NCI-H2196 (cell line): ENCODE results near the gene XXYLT1.
A peak's percentile ranks its signal among the peaks of the same experiment; 100 is the strongest.

Experiments used
- DNase-seq: peaks from one replicate; lab custom pipeline; 2025; ENCODE audit not compliant: unreplicated experiment; lab: John Stamatoyannopoulos, UW

XXYLT1 gene

DNA sequence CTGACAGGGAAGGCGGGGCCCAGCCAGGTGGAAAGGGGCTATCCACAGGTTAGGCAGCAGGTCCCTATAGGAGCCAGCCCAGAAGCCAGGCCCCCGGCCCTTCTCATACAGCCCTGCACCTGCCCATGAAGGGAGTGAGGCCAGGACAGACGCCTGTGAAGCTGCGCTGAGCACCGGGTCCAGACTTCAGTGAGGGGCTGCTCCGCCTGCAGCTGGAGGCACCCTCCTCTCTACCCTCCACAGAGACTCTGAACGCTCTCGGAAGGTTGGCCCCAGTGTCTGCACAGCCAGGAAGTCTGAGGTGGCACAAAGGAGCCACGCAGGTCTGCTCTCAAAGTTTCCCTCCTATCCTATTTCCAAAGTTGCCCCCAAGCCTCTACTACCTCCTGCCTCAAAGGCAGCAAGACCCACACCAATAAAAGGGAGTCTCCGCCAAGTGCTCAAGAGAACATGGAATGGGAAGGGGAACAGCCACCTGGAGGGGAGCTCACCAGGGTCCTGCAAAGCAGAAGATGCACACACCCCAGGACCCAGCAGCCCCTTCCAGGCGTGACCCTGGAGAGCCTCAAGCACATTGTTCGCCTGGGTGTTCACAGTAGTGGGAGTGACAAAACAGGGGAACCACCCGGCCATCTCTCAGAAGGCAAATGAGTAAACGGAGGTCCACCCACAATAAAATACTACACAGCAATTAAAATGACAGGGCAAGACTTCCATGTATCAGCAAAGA, 19.5 kb downstream of the XXYLT1 start:
- DNase-seq: no peak

DNA sequence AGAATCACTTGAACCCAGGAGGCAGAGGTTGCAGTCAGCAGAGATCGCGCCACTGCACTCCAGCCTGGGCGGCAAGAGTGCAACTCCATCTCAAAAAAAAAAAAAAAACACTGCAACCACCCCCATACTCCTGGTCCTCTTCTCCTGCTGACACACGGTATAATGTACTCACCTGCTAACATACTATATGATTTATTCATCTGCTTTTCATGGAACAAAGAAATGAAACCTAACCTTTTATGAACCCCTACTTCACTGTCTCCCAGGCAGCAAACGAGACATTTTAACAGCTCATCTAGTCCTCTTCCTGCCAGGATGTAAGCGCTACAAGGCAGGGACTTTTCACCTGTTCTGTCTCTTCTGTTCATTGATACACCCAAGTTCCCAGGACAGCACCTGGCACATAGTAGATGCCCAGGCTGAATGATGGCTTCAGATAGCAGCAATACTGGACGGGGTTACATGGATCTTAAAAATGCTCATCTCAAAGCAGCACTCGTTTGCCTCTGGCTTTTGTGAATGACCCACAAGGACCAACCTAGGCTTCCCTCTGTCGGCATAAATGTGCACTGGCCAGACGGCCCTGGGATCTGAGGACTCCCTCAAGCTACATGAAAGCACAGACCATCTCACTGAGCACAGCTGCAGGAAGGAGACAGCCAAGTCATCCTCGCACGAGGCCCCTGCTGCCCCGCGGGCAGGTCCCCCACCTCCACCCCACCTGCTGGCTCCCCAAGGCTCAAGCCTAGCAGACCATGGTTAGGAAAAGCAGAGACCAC, 20.3 kb downstream of the XXYLT1 start:
- DNase-seq: peak; percentile 83

DNA sequence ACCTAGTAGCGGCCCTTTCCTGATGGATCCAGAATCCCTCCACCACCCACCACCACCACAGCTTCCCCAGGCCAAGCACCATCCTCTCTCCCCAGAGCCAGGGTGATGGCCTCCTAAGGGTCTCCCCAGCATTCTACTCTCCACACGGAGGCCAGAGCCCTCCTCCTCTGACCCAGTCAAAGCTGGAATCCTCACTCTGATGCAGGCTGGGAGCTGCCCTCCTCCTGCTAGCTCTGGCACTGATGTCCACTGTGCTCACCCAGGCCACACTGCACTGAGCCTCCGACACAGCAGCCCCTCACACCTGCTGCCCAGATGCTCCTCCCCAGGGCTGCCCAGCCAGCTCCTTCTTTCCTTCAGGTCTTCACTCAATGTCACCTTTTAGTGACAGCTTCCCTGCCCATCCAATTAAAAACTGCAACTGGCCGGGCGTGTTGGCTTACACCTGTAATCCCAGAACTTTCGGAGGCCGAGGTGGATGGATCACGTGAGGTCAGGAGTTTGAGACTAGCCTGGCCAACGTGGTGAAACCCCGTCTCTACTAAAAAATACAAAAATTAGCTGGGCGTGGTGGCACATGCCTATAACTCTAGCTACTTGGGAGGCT, 21.0 kb downstream of the XXYLT1 start:
- no peak for DNase-seq

DNA sequence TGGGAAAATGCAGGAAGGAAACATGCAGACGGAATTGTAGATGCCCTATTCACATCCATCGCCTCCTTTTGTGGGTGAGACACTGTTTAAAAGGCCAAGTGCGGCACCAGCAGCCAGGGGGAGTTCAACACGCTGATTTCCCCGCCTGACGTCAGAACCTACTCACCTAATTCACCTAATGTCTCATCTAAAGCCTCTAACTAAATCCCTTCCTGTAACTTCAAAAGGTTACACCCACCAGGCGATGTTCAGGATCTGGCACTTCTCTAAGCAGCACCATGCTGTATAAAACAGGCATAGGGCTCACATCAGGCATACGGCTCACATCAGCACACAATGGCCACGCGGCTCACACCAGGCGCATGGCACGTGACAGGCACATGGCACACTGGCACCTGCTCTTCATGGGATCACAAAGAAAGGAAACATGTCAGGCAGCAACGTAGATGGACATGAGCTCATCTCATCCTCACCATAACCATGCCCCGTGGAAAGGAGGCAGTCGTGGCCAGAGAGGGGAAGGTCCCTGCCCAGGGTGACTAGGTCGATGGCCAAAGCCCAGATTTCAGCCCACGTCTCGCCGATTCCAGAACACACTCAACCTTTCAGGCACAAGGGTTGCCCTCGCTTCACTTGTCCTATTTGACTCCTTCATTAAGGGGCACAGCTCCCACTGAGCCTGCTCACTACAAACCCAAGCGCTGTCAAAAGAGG, 21.7 kb downstream of the XXYLT1 start:
- DNase-seq: no peak

- no peak for DNase-seq
Measured at GRCh38 chr3:195248281-195248680, 22.7 kb downstream of the XXYLT1 start.

DNA sequence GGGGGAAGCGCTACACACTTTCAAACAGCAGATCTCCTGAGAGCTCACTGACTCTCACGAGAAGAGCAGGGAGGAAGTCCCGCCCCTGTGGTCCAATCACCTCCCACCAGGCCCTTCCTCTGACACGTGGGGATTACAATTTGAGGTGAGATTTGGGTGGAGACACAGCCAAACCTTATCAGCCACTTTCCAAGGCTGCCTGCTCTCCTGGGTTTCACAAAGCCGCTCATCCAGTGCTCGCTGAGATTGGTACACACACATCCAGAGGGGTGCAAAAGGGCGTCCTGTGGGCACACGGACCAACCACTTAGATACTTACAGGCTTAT, 23.1 kb downstream of the XXYLT1 start:
- DNase-seq: no peak

DNA sequence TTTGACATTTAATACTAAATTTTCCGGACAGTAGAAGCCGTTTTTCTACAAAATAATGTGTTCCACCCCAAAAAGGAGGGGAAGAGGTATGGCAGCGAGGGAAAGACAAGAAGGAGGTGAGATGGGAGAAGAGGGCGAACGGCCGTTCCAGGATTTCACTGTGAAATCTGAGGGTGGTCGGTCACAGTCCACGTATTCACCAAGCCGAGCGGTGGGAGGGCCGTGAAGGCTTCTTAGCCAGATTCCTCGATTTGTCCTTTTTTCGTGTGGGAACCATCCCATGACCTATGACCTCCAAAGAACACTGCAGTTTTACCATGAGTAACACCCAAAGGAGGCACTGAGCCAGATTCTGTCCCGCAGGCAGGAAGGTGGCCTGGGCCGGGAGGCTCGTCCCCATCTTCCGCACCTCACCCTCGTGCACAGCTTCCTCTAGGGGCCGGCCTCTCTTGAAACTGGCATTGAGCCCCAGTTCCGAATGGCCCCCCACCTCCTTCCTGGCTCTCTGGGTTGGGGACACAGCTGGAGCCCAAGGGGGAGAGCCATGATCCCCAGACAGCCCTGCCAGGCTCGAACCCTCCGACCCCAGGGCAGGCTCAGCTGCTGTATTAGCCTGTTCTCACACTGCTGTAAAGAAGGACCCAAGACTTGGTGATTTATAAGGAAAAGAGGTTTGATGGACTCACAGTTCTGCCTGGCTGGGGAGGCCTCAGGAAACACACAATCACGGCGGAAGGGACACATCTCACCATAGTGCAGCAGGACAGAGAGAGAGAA, 23.7 kb downstream of the XXYLT1 start:
- no peak for DNase-seq

GRCh38 chr3:195246581-195246995, 24.4 kb downstream of the XXYLT1 start:
- DNase-seq: no peak

- DNase-seq: no peak
Measured at GRCh38 chr3:195245531-195245951, 25.4 kb downstream of the XXYLT1 start.

- DNase-seq: no peak
Measured at GRCh38 chr3:195241592-195242355, 29.2 kb downstream of the XXYLT1 start.

GRCh38 chr3:195240939-195241338, 30.0 kb downstream of the XXYLT1 start:
- DNase-seq: no peak

DNA sequence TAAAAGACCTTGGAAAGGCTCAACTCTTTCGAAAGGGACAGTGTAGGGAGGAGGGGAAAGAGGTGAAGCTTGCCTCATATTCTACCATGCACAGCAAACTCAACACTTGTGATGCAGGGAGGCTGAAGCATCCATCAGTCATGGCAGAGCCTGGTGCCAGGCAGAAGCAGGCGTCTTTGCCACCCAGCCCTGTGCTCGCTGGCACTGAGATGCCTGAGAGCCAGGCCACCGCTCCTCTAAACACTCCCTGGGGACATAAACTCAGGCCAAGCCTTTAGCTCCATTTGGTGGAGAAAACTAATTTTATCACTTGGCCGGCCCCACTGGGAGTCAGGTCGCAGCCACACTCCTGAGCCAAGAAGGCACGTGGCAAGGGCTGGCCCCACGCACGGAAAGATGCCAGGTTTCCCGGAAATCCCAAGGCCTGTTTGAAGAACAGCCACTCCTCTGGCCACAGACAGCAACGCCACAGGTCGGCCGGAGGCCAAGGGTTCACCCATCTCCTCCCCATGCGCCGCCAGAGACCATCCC, 30.7 kb downstream of the XXYLT1 start:
- DNase-seq: no peak

- DNase-seq: no peak
Measured at GRCh38 chr3:195239121-195239520, 31.8 kb downstream of the XXYLT1 start.

DNA sequence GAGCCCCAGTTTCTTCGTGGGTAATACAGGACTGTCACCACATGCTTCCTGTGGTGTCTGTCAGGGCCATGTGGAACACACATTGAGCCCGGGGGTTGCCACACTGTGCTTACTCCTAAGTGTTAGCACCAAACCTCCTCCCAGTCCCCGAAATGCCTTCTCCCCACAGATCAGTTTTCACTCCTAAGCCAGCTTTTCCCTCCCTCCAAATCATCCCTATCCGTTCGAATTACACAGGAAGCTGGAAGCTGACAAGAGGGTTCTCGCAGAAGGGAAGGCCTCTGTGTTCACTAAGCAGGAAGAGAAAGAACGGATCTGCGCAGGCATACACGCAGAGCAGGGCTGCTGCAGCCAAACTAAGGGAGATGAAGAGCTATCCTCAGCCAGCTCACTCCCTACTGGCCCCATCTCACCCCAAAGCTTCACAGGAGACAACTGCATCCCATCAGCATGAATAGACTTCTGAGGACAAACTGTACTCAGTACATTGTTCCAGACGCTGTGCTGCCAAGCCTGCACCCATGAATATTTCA, 32.3 kb downstream of the XXYLT1 start:
- no peak for DNase-seq

DNA sequence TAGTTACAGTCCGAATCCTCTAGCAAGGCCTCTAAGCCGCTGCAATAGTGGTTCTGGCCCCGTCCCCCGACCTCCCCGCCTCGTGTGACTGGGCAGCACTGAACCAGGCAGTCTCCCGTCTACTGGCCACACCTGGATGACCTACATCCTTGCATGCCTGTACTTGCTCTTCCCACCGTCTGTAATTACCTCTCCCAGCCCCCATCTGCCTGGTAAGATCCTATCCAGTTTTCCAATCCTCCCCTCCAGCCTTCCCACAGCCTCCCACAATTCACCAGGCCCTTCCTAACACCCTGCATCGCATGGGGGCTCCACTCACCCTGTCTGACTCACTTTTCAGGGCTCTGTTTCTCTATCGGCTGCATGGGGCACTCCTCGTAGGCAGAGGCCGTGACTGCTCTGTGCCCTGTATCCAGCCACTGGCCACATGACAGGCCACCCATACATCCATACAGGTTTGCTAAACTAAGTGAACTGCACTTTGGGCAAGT, 32.8 kb downstream of the XXYLT1 start:
- no peak for DNase-seq

DNA sequence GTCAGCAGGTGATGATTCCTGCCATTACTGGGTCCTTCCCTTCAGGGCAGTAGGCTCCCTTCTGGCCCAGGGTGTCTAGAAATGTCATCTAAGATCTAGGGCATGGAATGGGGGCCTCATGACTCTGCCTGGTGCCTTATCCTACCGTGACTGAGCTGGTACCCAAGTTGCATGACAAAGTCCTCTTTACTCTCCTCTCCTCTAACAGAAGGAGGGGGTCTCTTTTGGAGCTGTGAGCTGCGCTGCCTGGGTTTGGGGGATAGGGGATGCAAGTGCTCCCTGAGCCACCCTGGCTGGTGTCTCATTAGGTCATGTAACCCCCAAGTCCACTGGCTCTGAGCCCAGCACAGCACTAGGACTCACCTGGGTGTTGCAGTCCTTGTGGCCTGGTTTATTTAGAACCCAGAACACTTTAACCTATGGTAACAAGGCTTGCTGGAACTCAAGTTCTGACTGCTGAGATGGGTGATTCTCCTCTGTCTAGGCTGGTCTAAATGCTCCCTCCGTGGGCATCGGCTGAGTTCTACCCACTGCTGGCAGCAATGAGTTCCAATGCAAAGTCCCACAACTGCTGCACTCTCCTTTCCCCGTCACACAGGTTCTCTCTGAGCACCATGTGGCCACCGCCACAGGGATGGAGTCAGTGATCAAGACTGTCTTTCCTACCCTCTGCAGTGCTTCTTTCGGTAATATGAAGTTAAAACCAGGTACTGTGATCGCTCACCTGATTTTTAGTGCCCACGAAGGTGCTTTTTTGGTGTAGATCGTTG, 34.0 kb downstream of the XXYLT1 start:
- no peak for DNase-seq

DNA sequence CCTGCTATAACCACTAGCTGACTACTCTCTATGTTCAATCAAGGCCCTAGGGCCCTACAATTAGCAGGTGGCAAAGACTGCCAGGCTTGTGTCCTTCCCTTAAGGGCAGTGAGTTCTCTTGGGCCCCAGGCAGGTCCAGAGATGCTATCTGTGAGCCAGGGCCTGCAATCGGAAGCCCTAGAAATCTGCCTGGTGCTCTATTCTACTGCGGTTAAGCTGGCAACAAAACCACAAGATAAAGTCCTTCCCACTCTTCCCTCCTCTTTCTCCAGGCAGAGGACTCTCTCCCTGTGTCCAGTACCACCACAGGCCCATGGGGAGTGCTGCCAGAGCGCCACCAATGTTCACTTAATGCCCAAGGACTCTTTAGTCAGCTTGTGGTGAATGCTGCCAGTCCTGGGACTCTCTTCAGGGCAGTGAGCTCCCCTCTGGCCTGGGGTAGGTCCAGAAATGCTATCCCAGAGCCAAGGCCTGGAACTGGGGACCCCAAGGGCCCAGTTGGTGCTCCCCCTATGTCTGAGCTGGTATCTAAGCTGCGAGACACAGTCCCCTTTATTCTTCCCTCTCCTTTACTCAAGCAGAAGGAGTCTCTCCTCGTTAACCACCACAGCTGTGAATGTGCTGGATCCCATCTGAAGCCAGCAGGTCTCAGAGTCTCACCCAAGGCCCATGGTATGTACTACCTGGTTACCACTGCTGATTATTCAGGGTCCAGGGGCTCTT, 34.7 kb downstream of the XXYLT1 start:
- no peak for DNase-seq

GRCh38 chr3:195230244-195230643, 40.7 kb downstream of the XXYLT1 start:
- DNase-seq: no peak
